Caco-2 (cell line): ENCODE measurements around the gene FXYD2. TPM values are rescaled to one million over a fixed set of nuclear protein-coding genes. Genes with fewer than 3 reads are reported as not detected.

Source experiments
- BruUV-seq: library from RNA; stranded (reverse); fragments of 400-500 nt; replicated peaks from 2 replicates; lab custom pipeline; 2021; lab: Mats Ljungman, UMichigan
- CTCF ChIA-PET: fragments of 300-600 bp; sonication (Branson Sonifier 250); formaldehyde crosslinking; loops from one replicate; lab custom pipeline; 2022; ENCODE audit warnings: antibody characterized with exemption; lab: Charles Lee
- POLR2A ChIA-PET: fragments of 300-600 bp; sonication (Branson Sonifier 250); formaldehyde crosslinking; loops from one replicate; lab custom pipeline; 2022; ENCODE audit warnings: antibody characterized with exemption; lab: Charles Lee
- DNase-seq, 2 experiments: peaks; one replicate each; pipeline versions ENCODE4 v3.0.0 to v3.0.0-alpha.2; 2020 to 2022
- H3K27me3 ChIP-seq: replicated peaks from 2 replicates; pipeline ENCODE4 v1.6.0; 2011; ENCODE audit warnings: low read length; ENCODE audit not compliant: control insufficient read depth, insufficient read depth
- H3K36me3 ChIP-seq: 2 replicates; pipeline ENCODE4 v1.5.1; 2011; ENCODE audit warnings: low read length; ENCODE audit not compliant: control insufficient read depth, insufficient read depth
- H3K4me1 ChIP-seq: fragments of 250-450 bp; sonication (Bioruptor Pico); 2 replicates; pipeline ENCODE4 v1.5.1; 2020; ENCODE audit warnings: mild to moderate bottlenecking
- H3K4me3 ChIP-seq: 2 replicates; pipeline ENCODE4 v1.5.1; 2011; ENCODE audit warnings: low read depth, mild to moderate bottlenecking, control low read depth, low read length
- H3K9me3 ChIP-seq: fragments of 250-450 bp; sonication (Bioruptor Pico); 2 replicates; pipeline ENCODE4 v1.5.1; 2020; ENCODE audit warnings: mild to moderate bottlenecking, moderate library complexity
- H3K27ac Mint-ChIP-seq: one replicate; pipeline ENCODE4 v1.8.0; 2022; ENCODE audit warnings: mixed read lengths; ENCODE audit not compliant: unreplicated experiment
- H3K27me3 Mint-ChIP-seq: one replicate; pipeline ENCODE4 v1.8.0; 2022; ENCODE audit warnings: mixed read lengths; ENCODE audit not compliant: insufficient read depth, unreplicated experiment
- H3K36me3 Mint-ChIP-seq: one replicate; pipeline ENCODE4 v1.8.0; 2022; ENCODE audit warnings: mild to moderate bottlenecking, mixed read lengths; ENCODE audit not compliant: insufficient read depth, unreplicated experiment
- H3K4me1 Mint-ChIP-seq: one replicate; pipeline ENCODE4 v1.8.0; 2022; ENCODE audit warnings: low read depth, mixed read lengths; ENCODE audit not compliant: unreplicated experiment
- H3K4me3 Mint-ChIP-seq: one replicate; pipeline ENCODE4 v1.8.0; 2022; ENCODE audit warnings: mild to moderate bottlenecking, moderate library complexity, mixed read lengths; ENCODE audit not compliant: unreplicated experiment
- H3K9me3 Mint-ChIP-seq: one replicate; pipeline ENCODE4 v1.8.0; 2022; ENCODE audit warnings: mixed read lengths; ENCODE audit not compliant: unreplicated experiment
- CTCF ChIP-seq, 2 experiments: fragments of 200-600 bp in 1 of 2; IDR thresholded peaks; 1 replicate in 1 of 2; 2 replicates in 1 of 2; pipeline versions ENCODE4 v1.5.1 to v1.8.0; 2011 to 2022; ENCODE audit warnings: antibody characterized with exemption in 1 of 2, control low read depth in 1 of 2, inconsistent platforms in 1 of 2, low read depth in 1 of 2, low read length in 1 of 2, mild to moderate bottlenecking in 1 of 2, moderate library complexity in 1 of 2; ENCODE audit not compliant: insufficient read depth in 1 of 2, severe bottlenecking in 1 of 2, unreplicated experiment in 1 of 2
- intact Hi-C: fragments of 100-400 bp; cut with micrococcal nuclease; formaldehyde crosslinking; loops from one replicate; pipeline ENCODE4 v1.10.0; 2022; ENCODE audit not compliant: unreplicated experiment
- total RNA-seq: library from RNA; stranded (reverse); gene quantifications from 2 replicates; pipeline ENCODE4 v1.2.3, GENCODE V29; 2022

FXYD2 gene
- total RNA-seq, 1 experiment from 2014 or later, result 0.48 TPM

- H3K27ac Mint-ChIP-seq, result no peak overlapping the region
- H3K27me3 ChIP-seq, result no peaks in the 10 kb centered on the region
- no peaks in the 10 kb centered on the region for H3K36me3 Mint-ChIP-seq
- DNase-seq, result peak in 1 of 2 experiments; percentile 41
- ChIA-PET POLR2A (no interaction called here), CTCF (interaction anchor here (7.8 kb wide), 1 partner anchor 106 kb away, joined by 165 read pairs; no protein-coding TSS in a partner anchor)
- peaks cover 4% of the 10 kb centered on the region for H3K27me3 Mint-ChIP-seq
- no peak overlapping the region for H3K4me3 Mint-ChIP-seq
- no TSS peak for BruUV-seq
- H3K9me3 Mint-ChIP-seq, result no peaks in the 10 kb centered on the region
- no peaks in the 10 kb centered on the region for H3K36me3 ChIP-seq
- no peaks in the 10 kb centered on the region for H3K9me3 ChIP-seq
- H3K4me3 ChIP-seq, result no peak overlapping the region
- H3K4me1 ChIP-seq, result no peaks in the 10 kb centered on the region
- H3K4me1 Mint-ChIP-seq, result peaks cover 10% of the 10 kb centered on the region
- intact Hi-C loops, result no loop called here
- TF ChIP-seq CTCF (IDR thresholded peaks at IDR 0.05; ENCODE audit: insufficient read depth in 1 of 2, low read depth in 1 of 2, low read length in 1 of 2, severe bottlenecking in 1 of 2, unreplicated experiment in 1 of 2), result no peak
Measured at GRCh38 chr11:117839936-117840813, 15.6 kb upstream of the FXYD2 start.

GRCh38 chr11:117839380-117839881 lies 14.9 kb upstream of the FXYD2 start:
- H3K27ac Mint-ChIP-seq, result no peak overlapping the region

More at GRCh38 chr11:117839380-117839881, 14.9 kb upstream of the FXYD2 start:
- no peaks in the 10 kb centered on the region for H3K36me3 ChIP-seq
- no peaks in the 10 kb centered on the region for H3K4me1 ChIP-seq
- Mint-ChIP-seq H3K9me3 (no peaks in the 10 kb centered on the region), H3K27me3 (peaks cover 4% of the 10 kb centered on the region), H3K4me1 (peaks cover 11% of the 10 kb centered on the region), H3K4me3 (no peak overlapping the region), H3K36me3 (no peaks in the 10 kb centered on the region)
- intact Hi-C loops, result no loop called here
- BruUV-seq, result no TSS peak
- peak in 1 of 2 experiments; percentile 25 for DNase-seq
- no peak for TF ChIP-seq CTCF (IDR thresholded peaks at IDR 0.05; ENCODE audit: insufficient read depth in 1 of 2, low read depth in 1 of 2, low read length in 1 of 2, severe bottlenecking in 1 of 2, unreplicated experiment in 1 of 2)
- POLR2A ChIA-PET, result no interaction called here
- CTCF ChIA-PET, result interaction anchor here (7.8 kb wide), 1 partner anchor 107 kb away, joined by 165 read pairs; no protein-coding TSS in a partner anchor
- H3K4me3 ChIP-seq, result no peak overlapping the region
- no peaks in the 10 kb centered on the region for H3K9me3 ChIP-seq
- no peaks in the 10 kb centered on the region for H3K27me3 ChIP-seq
